ENCODE results near the gene DGKB.

- TF ChIP-seq PKNOX1 (IDR thresholded peaks at IDR 0.05) (no peak), ELF4 (IDR thresholded peaks at IDR 0.05) (no peak), SUZ12 (IDR thresholded peaks at IDR 0.05) (no peak), SP1 (IDR thresholded peaks at IDR 0.05) (no peak), HDGF (IDR thresholded peaks at IDR 0.05; ENCODE audit: borderline replicate concordance) (no peak), L3MBTL2 (conservative IDR thresholded peaks at IDR 0.05) (no peak), FOXK2 (IDR thresholded peaks at IDR 0.05) (no peak), BHLHE40 (IDR thresholded peaks at IDR 0.05; ENCODE audit: borderline replicate concordance) (no peak), TARDBP (IDR thresholded peaks at IDR 0.05) (no peak), CTBP1 (IDR thresholded peaks at IDR 0.05; ENCODE audit: borderline replicate concordance) (no peak), FOXM1 (IDR thresholded peaks at IDR 0.05; ENCODE audit: borderline replicate concordance) (no peak), ZNF384 (IDR thresholded peaks at IDR 0.05) (no peak), ARNT (IDR thresholded peaks at IDR 0.05) (no peak), FOXA1 (IDR thresholded peaks at IDR 0.05) (no peak)
Measured at GRCh38 chr7:14576578-14576977, 326.0 kb downstream of the DGKB start.

Data from HEK293T (cell line).